ENCODE measurements around the gene FTO.
A peak's percentile ranks its signal among the peaks of the same experiment; 100 is the strongest.
"Not testable (repeated sequence)": the region's sequence is repeated elsewhere in the genome, so short reads cannot be mapped to it uniquely, and the experiment has no call there.

The FTO gene

DNA sequence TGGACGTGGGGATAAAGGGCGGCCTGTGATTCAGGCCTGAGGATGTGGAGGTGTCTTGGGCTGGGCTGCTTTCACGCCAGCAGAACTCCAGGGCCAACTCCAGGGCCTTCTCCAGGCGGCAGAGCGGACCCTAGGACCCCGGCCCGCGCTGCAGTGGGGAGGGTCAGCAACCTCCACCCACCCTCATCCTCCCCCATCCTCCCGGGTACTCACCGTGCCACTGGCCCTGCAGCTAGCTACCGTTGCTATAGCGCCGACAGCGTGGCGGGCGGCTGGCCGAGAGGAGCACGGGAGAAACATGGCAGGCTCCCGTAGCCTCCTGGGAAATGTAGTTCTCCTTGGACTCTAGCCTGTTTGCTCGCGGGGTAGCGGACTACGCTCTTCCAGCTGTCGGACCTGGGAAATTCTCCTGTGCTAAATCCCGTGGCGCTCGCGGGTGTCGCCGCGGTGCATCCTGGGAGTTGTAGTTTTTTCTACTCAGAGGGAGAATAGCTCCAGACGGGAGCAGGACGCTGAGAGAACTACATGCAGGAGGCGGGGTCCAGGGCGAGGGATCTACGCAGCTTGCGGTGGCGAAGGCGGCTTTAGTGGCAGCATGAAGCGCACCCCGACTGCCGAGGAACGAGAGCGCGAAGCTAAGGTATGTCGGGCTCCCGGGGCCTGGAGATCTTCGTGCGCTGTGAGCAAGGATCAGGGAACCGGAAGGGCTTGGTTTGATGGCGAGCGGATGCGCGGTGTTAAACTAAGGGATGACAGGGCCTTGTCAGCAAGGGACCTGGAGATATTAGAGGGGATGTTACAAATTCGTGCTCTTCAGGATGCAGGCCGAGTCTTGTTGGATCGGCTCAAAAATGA, at the start of gene FTO, which contains the start of gene RPGRIP1L:
Gene FTO (plus strand): TSS at position 567 of the 855 bp plus-strand sequence.
Gene RPGRIP1L (minus strand): TSS at position 270 of the 855 bp plus-strand sequence. CDS start 3,136 bp downstream, outside the sequence.
- peak; percentile 91 for DNase-seq

DNA sequence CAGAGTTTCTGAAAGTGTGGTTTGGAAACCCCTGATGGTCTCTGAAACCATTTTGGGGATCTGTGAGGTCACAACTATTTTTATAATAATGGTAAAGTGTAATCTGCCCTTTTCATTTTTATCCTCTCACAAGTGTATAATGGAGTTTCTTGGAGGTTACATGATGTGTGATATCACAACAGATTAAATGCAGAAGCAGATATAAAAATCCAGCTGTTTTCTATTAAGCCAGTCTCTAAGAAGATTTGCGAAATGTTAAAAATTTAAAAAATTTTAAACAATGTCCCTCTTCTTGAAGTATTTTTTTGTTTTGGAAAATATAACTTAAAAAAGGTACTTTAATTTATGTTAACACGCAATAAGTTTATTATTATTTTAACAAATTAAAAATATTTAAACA, 49.0 kb upstream of the FTO start:
- no peak for DNase-seq

DNA sequence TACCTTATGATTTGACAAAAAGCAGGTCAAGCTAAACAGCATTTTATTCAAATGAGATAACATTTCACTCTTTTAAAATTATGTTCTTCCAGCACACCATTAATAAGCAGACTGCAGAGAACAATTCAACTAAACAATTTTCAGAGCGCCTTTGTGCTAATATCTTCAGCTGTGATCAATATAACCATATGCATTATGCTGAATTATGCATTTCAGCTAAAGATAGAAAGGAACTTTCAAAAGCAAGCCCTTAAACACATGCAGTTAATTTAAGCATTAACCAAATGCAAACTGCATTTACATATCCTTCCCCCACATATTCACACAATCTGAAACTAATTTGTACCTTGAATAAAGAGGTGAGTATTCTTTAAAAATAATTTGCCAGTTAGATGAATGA, 41.9 kb upstream of the FTO start:
- DNase-seq, result no peak

DNA sequence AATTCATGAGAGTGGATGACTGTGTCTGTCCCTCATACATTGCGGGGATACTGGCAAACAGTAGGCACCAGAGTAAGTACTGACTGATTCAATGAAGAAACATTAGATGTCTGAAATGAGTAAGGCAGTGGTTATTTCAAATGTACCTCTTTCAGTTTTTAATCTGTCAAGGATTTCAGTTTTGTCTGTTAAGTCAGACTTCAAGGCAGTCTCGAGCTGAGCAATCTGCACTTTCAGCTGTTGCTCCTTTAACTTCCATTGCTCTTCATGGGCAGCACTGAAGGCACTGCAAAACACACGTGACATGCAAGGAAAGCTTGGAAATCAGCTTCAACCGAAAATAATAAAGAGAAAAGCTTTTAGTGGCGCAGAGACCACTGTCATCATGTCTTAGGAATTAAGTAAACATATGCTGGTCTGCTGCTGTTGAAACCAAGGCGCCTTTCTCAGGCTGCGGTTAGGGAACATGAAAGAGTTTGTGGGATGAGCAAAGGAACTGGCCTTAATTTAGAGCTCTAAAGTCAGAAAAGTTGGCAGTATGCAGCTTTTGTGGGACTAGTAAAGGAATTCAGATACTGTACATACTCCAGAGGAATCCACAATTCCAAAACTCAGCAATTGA, 39.1 kb upstream of the FTO start:
- DNase-seq, result no peak

DNA sequence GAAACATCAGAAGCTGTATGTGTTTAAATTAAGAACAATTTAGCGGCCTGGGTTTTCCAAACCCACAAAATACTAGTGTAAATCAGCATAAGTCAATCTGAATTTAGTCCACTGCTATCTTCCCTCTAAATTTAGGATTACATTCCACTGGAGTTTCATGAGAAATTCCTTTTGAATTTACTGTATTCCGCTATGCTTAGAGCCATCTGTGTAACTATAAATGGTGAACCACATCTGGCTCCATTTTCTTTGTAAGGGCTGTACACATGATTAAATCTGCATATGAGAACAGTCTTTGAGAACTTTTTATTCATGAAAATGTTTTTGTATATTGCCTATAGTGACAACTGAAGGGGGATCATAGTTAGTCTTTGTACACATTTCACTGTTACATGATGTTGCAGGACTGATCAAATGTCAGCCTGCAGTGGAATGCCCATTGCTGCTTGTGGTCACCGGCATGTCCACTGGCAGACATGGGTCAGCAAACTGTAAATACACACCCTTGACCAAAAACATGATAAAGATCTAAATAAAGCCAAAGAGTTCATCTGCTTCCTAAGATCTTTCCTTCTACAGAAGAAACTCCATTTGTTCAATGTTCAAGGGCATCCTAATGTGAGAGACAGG, 37.1 kb upstream of the FTO start:
- DNase-seq, result no peak

DNA sequence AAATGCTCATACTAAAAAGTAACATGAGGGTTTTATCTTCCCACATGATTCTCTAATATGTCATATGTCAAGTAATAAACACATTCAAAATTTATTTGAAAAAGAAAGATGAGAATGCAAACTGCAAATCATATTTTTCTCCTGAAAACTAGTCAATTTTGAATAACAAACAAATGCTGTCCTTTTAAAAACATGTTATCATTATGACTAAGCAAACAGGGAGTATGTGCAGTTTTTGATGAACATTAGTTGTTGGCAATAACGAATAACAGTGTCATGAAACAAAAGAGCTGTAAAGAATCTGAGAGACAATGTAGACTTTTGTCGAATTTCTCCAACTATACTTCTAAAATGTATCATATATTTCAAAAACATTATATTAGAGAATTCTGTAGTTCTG, 35.1 kb upstream of the FTO start:
- no peak for DNase-seq

DNA sequence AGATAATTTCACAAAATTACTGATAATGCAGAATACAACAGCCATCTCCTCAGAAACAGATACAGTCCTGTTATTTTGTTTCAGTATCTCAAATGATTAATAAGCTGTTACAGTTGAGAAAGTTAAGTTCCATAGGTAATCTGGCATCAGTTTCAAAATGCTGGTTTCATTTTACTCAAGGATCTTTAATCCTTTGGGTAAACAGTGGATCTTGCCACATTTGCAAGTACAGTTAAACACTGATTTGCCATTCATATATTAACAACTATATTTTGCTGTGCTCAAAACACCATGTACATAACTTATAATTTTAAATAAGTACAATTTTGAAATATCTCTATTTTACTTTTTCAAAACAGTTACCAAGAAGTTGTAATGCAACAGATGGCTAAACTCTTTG, 31.5 kb upstream of the FTO start:
- DNase-seq, result no peak

DNA sequence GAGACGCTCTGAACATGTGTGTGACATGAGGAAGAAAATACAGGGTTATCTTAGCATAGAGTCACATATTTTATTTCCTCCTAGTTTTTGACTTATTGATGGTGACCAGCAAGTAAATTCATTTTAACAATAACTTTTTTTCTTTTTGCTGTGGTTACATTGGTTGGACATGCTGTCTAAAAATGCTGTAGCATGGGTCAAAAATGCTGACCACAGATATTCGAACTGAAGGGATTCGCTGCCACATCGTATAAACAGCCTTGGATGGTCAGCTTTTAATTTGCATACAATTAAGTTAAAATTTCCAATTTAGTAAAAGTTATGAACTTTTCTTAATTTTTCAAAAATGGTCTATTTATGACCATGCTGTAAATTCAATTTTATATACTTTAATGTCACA, 30.8 kb upstream of the FTO start:
- DNase-seq, result no peak

DNA sequence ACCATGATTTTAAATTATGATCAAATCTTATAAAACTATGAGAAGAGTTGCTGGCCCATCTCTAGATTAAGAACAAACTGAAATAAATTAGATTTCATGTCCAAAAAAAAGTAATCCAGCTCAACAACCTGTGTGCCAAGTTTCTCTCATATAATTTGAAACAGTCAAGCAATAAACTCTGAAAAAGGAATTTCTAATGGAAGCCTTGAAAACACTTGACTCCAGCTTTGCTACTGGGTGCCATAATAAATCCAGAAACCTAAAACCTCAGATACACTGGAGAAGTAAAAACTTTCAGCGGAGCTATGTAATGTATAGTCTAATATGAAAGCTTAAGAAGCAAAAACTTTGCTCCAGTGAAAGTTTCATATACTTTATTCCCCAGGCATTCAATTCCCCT, 25.8 kb upstream of the FTO start:
- no peak for DNase-seq

DNA sequence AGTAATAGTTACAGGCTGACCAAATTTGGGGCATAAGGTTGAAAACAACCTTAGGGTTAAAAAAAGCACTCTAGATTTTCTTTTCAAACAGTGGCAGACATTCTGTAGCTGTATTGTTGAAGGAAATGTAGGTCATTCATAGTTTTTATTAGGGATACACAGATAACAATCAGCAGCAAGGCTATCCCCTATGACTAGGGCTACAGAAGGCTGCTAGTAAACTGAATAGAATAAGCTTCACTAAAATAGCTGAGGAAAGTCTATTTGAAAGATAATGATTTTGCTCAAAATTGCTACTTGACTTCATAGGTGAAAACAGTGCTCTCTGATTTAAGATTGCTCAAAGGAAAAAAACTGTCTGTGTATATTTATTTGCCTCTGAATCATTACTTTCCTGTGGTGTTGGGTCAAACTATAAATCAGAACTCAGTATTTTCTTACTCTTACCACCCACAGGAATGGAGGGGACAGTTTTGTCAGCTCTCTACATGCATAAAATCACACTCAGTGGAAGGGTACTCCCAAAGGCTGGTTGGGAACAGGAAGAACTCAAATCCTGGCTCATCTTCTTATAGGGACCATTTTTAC, 25.1 kb upstream of the FTO start:
- no peak for DNase-seq

DNA sequence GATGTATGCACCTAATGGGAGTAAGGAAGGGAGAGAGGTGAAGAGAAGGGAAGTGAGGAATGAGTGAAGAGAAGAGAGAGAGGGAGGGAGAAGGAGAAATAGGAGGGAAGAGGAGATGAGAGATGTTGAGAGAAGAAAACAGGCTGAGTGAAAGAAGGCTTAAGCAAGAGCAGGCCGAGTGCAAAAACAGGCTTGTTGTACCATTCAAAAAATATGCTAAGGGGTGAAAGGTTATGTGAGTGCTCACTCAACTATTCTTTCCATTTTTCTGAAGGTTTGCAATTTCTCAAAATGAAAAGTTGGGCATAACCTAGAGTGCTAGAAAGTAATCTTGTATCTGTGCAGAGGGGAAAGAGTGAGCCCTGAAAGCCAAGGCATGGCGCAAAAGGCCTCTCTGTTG, 23.2 kb upstream of the FTO start:
- no peak for DNase-seq

DNA sequence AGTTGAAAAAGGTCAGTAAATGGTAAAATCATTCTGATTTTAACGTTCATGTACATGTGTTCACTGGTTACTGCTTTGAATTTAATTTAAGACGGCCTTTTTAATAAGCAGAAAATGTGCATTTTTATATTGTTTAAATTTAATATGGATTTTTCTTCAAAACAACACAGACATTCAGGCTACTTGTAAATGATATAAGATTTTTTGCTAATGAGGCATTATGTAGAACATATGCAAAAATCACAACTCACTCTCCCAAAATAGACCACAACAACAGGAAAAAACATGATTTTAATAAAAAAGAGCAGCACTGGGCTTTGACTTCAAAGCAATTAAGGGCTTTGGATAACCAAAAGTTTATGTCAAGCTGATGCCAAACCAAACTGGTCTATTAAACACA, 22.6 kb upstream of the FTO start:
- DNase-seq, result no peak

DNA sequence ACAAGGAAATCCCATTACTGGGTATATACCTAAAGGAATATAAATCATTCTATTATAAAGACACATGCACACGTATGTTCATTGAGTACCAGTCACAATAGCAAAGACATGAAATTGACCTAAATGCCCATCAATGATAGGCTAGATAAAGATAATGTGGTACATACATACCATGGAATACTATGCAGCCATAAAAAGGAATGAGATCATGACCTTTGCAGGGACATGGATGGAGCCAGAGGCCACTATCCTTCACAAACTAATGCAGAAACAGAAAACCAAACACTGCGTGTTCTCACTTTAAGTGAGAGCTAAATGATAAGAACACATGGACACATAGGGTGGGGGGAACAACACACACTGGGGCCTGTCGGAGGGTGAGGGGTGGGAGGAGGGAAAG, 18.6 kb upstream of the FTO start:
- not testable (repeated sequence) for DNase-seq

DNA sequence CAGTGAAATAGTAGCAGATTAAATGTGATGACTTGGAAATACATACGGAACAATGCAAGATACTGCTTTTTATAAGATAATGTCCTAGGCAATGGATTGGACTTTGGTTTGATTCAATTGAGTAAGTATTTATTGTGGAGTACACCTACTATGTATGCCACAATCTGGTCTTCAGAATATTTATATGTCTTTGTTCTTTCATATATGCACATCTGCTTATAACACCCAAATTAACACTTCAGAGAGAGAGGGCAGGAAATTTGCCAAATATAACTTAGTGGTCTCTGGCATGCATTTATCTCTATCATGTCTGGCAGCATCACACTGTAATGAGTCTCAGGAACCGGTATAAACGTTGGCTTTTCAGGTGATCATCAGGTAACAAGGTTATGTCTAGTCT, 17.2 kb upstream of the FTO start:
- DNase-seq, result no peak

DNA sequence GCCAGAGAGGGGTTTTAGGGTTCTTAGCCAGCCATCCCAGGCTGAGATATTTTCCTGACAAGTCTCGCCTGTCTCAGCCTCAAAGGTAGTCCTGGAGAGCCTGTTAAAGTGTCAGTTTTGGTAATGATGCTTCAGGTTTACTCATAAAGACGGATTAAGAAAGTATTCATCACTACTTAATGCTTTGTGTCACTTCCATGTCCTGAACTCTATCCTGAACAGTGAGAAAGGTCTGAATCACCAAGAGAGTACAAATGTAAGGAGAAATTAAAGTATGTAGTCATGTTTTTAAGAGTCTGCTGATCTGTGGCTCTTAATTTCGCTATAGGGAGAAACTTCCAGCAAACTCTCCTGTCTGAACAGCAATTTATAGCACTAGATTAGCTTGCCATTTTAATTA, 14.3 kb upstream of the FTO start:
- DNase-seq, result no peak

DNA sequence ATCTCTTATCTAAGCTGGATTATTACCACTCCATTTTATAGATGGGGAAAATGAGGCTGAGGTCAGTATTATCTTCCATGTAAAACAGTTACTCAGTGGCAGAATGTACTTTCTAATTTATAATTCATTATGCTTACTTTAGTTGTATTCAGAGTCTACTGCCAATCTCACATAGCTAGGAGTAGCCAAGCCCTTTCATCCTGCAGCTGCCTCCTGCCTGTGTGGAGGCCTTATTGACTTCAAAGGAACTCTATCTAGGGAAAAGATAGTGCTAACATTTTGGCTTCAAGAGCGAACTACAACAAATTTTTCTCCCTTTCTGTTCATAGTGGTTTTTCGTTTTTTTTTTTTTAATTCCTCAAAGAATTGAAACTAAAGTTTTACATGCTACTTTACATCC, 13.2 kb upstream of the FTO start:
- no peak for DNase-seq

DNA sequence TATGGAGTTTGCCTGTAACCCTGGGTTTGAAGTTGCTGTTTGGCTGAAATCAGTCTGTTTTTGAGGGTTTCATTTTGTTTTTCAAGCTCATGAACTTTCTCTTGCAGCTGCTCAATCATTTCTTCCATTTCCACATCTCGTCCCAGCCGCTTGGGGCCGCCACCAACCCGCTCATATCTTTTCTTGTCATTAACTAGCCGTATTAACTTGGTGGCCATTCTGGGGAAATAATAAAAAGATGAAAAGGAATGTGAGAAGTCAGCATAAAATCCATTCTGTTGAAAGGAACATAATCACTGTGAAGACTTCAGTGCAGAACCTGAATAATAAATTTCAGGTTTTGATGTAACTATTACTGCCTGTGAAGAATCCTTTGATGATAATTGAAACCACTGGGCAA, 11.8 kb upstream of the FTO start:
- DNase-seq, result no peak

DNA sequence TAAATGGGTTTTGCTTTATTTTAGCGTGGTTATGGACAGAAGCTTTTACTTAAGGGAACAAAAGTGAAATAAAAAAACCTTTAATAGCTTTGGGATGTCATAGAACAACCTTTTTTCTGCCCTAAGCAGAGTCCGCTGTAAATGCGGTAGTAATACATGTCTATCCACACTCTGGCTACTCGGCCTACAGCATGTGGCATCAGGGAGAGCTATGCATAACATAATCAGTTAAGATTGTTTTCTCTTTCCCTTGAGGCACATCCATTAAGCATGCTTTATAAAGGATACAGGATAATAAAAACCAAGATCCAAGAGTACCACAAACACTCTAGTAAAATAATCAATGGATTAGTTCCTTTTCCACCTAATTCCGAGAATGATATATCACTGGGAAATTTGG, 10.6 kb upstream of the FTO start:
- no peak for DNase-seq

DNA sequence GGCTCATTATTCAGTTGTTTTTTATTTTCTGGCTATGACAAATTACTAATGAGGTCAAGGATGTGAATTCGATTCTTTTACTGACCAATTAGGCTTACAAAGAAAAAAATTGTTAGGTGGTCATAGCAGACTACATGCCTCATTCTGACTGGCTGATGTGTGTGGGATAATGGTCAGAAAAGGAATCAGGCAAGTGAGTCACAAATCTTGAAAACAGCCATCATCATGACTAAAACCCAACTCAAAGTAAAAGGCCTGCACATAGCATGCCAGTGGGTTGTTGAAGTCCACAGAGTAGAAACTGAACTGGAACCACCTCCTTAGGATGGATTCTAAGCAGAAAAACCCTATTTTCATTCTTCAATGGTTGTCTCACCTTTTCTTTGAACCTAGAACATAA, 8.9 kb upstream of the FTO start:
- DNase-seq, result no peak

DNA sequence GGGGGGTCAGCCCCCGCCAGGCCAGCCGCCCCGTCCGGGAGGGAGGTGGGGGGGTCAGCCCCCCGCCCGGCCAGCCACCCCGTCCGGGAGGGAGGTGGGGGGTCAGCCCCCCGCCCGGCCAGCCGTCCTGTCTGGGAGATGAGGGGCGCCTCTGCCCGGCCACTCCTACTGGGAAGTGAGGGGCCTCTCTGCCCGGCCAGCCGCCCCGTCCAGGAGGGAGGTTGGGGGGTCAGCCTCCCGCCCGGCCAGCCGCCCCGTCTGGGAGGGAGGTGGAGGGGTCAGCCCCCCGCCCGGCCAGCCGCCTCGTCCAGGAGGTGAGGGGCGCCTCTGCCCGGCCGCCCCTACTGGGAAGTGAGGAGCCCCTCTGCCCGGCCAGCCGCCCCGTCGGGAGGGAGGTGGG, 5.7 kb upstream of the FTO start:
- DNase-seq, result not testable (repeated sequence)

DNA sequence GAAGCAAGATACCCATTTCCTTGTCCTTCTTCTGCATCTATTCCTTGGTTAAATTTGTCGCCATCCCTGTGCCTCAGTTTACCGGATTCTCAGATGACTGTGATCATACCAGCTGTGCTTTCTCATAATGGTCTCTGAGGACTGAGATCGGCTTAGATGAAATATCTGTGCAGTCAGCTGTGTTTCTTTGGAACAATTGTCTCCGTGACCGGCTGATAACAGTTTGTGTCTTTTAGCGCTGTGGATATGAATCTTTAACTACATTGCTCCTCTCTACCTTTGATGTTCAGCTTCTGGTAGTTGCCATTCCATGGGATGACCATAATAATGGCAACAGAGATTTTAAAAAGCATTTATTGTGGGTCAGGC, 473 bp downstream of the FTO start:
- DNase-seq, result no peak

DNA sequence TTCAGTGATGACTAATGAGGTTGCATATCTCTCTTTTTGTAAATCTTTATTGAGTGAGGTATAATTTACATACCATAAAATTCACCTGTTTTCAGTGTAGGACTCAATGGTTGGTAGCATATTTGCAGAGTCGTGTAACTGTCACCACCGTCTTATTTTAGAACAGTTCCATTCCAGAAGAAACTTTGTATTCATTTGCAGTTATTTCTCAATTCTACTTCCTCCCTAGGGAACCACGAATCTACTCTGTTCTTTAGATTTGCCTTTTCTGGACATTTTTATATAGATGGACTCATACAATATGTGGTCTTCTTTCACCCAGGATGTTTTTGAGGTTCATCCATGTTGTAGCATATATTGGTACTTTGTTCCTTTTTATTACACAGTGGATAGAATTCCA, 3.7 kb downstream of the FTO start:
- DNase-seq, result no peak

DNA sequence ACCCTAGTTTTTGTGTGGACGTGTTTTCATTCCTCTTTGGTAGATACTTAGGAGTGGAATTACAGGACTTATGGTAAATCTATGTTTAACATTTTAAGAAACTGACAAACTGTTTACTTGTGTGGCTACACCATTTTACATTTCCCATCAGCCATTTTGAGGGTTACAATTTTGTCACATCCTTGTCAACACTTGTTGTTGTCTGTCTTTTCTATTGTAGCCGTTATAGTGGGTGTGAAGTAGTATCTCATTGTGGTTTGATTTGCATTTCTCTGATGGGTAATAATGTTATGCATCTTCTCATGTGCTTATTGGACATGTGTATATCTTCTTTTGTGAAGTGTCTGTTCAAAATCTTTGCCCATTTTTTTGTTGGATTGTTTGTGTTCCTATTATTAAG, 4.5 kb downstream of the FTO start:
- DNase-seq, result no peak

DNA sequence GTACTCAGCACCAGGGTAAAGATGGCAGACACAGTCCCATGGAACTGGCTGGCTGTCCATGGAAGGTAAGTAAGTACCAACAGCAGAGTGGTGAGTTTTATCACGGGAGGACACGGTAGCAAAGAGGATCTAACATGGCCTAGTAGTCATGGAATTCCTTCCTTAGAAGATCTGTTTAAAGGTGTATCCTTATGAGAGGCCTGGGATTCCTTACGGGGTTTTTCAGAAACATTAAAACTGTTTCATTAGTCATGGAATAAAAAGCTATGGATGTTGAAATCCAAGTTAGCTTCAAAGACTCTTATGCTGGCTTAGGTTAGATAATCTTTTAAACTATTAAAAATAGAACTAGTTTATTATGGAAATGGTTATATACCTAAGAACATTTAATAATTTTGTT, 7.4 kb downstream of the FTO start:
- no peak for DNase-seq
